Ishikawa (cell line): ENCODE measurements around the gene SNED1.

ENCODE experiments used
- CEBPB ChIP-seq: IDR thresholded peaks from 2 replicates; pipeline ENCODE4 v1.6.1; 2012
- CREB1 ChIP-seq: IDR thresholded peaks from 2 replicates; pipeline ENCODE4 v1.6.1; 2012; ENCODE audit warnings: low read depth
- EGR1 ChIP-seq: IDR thresholded peaks from 2 replicates; pipeline ENCODE4 v1.6.1; 2012
- EP300 ChIP-seq: IDR thresholded peaks from 2 replicates; pipeline ENCODE4 v1.6.1; 2012; ENCODE audit warnings: borderline replicate concordance
- FOXM1 ChIP-seq: IDR thresholded peaks from 2 replicates; pipeline ENCODE4 v1.6.1; 2012; ENCODE audit warnings: low read depth, borderline replicate concordance
- MAX ChIP-seq: IDR thresholded peaks from 2 replicates; pipeline ENCODE4 v1.6.1; 2012
- NFIC ChIP-seq: IDR thresholded peaks from 2 replicates; pipeline ENCODE4 v1.6.1; 2012
- RAD21 ChIP-seq: IDR thresholded peaks from 2 replicates; pipeline ENCODE4 v1.6.1; 2012; ENCODE audit warnings: low read depth
- REST ChIP-seq: IDR thresholded peaks from 2 replicates; pipeline ENCODE4 v1.6.1; 2012; ENCODE audit warnings: low read depth, mild to moderate bottlenecking
- TAF1 ChIP-seq: IDR thresholded peaks from 2 replicates; pipeline ENCODE4 v1.6.1; 2012; ENCODE audit warnings: low read depth, mild to moderate bottlenecking
- TCF12 ChIP-seq: IDR thresholded peaks from 2 replicates; pipeline ENCODE4 v1.6.1; 2012; ENCODE audit warnings: low read depth
- TEAD4 ChIP-seq: IDR thresholded peaks from 2 replicates; pipeline ENCODE4 v1.6.1; 2012
- USF1 ChIP-seq: IDR thresholded peaks from 2 replicates; pipeline ENCODE4 v1.6.1; 2012
- YY1 ChIP-seq: IDR thresholded peaks from 2 replicates; pipeline ENCODE4 v1.6.1; 2012; ENCODE audit warnings: low read depth
- ZBTB7A ChIP-seq: IDR thresholded peaks from 2 replicates; pipeline ENCODE4 v1.6.1; 2012; ENCODE audit warnings: low read depth

Gene SNED1

GRCh38 chr2:241061275-241061674 is 62.9 kb downstream of the SNED1 start:
- TF ChIP-seq CEBPB: peak; percentile 72
- TF ChIP-seq NFIC: no peak
- no peak for TF ChIP-seq MAX

GRCh38 chr2:241062389-241063092 is 64.1 kb downstream of the SNED1 start:
- TF ChIP-seq FOXM1 (no peak), EGR1 (no peak), TCF12 (no peak), CEBPB (no peak), REST (no peak), CREB1 (no peak), MAX (no peak), ZBTB7A (no peak), RAD21 (no peak)

- TF ChIP-seq TAF1: no peak
- TF ChIP-seq YY1: no peak
- TF ChIP-seq EP300: no peak
- TF ChIP-seq NFIC: no peak
- TF ChIP-seq TCF12: no peak
- no peak for TF ChIP-seq FOXM1
- TF ChIP-seq CREB1: no peak
- TF ChIP-seq REST: no peak
- TF ChIP-seq EGR1: no peak
- TF ChIP-seq CEBPB: no peak
- TF ChIP-seq RAD21: no peak
- no peak for TF ChIP-seq ZBTB7A
- no peak for TF ChIP-seq MAX
Observed at GRCh38 chr2:241063093-241063551, 64.7 kb downstream of the SNED1 start.

- TF ChIP-seq TAF1 (no peak), RAD21 (peak; percentile 44)
Observed at GRCh38 chr2:241063587-241063986, 65.2 kb downstream of the SNED1 start.

GRCh38 chr2:241064008-241064801 is 65.8 kb downstream of the SNED1 start:
- no peak for TF ChIP-seq TAF1
- no peak for TF ChIP-seq CEBPB
- TF ChIP-seq TEAD4: no peak
- no peak for TF ChIP-seq FOXM1
- TF ChIP-seq USF1: no peak
- TF ChIP-seq NFIC: no peak
- TF ChIP-seq ZBTB7A: no peak
- TF ChIP-seq CREB1: no peak
- no peak for TF ChIP-seq MAX
- no peak for TF ChIP-seq YY1
- TF ChIP-seq REST: no peak
- TF ChIP-seq EP300: no peak
- no peak for TF ChIP-seq EGR1
- TF ChIP-seq TCF12: no peak
- TF ChIP-seq RAD21: no peak
